ENCODE data around the gene HSPA4.

DNA sequence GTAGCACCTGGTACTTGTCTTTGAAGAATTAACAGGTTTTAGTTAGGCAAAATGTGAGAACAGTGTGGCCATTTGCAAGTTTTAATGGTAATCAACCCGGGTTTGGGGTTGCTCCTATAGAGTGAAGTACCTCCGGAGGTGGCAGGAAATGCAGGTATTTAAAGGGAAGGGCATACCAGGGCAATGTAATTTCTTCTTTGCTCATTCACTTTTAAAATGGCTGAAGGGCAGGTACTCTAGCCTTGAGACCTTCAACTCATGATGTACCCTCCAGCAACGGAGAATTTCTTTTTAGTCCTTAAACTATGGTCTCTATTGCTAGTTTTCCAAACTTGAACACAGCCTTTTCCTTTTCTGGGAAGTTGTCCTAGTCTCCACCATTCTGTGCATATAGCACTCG, 1.3 kb upstream of the HSPA4 start:
- TF ChIP-seq, protein P1, sequence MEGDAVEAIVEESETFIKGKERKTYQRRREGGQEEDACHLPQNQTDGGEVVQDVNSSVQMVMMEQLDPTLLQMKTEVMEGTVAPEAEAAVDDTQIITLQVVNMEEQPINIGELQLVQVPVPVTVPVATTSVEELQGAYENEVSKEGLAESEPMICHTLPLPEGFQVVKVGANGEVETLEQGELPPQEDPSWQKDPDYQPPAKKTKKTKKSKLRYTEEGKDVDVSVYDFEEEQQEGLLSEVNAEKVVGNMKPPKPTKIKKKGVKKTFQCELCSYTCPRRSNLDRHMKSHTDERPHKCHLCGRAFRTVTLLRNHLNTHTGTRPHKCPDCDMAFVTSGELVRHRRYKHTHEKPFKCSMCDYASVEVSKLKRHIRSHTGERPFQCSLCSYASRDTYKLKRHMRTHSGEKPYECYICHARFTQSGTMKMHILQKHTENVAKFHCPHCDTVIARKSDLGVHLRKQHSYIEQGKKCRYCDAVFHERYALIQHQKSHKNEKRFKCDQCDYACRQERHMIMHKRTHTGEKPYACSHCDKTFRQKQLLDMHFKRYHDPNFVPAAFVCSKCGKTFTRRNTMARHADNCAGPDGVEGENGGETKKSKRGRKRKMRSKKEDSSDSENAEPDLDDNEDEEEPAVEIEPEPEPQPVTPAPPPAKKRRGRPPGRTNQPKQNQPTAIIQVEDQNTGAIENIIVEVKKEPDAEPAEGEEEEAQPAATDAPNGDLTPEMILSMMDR (optimal IDR thresholded peaks at IDR 0.05 in 1 of 3, IDR thresholded peaks at IDR 0.05 in 1 of 3, conservative IDR thresholded peaks at IDR 0.05 in 1 of 3; ENCODE audit: extremely low read depth in 1 of 3, insufficient read depth in 2 of 3, low read length in 3 of 3), result no peak
- no peak for TF ChIP-seq EZH2 (IDR thresholded peaks at IDR 0.05; ENCODE audit: low read length)
